EH (cell line): ENCODE measurements around the gene CTSF.
"Not testable (repeated sequence)": the region's sequence is repeated elsewhere in the genome, so short reads cannot be mapped to it uniquely, and the experiment has no call there.

Source experiments
- DNase-seq: peaks from one replicate; pipeline ENCODE4 v3.0.0-alpha.2; 2015; ENCODE audit warnings: low read depth

The CTSF gene

GRCh38 chr11:66559142-66559865 lies 9.1 kb downstream of the CTSF start:
- peak; percentile 33 for DNase-seq

GRCh38 chr11:66557733-66558326 lies 10.6 kb downstream of the CTSF start:
- DNase-seq, result no peak

GRCh38 chr11:66556086-66556485 lies 12.3 kb downstream of the CTSF start:
- DNase-seq, result no peak

- no peak for DNase-seq
These were observed 13.0 kb downstream of the CTSF start for GRCh38 chr11:66555416-66555815.

GRCh38 chr11:66554602-66555001 lies 13.8 kb downstream of the CTSF start:
- DNase-seq, result no peak

- no peak for DNase-seq
These were observed 17.5 kb downstream of the CTSF start for GRCh38 chr11:66550887-66551286.

- DNase-seq, result no peak
These were observed 18.7 kb downstream of the CTSF start for GRCh38 chr11:66549696-66550095.

GRCh38 chr11:66548774-66549630 lies 19.4 kb downstream of the CTSF start:
- no peak for DNase-seq

GRCh38 chr11:66548041-66548440 lies 20.4 kb downstream of the CTSF start:
- no peak for DNase-seq

- no peak for DNase-seq
These were observed 20.8 kb downstream of the CTSF start for GRCh38 chr11:66547662-66548009.

- no peak for DNase-seq
These were observed 21.3 kb downstream of the CTSF start for GRCh38 chr11:66546966-66547661.

GRCh38 chr11:66546368-66546965 lies 21.9 kb downstream of the CTSF start, which contains the start of gene ACTN3:
TSS of gene ACTN3 (plus strand) at chr11:66546903. CDS start at chr11:66546938, 35 bp downstream.
- peak; percentile 63 for DNase-seq

- DNase-seq, result peak; percentile 98
These were observed 22.6 kb downstream of the CTSF start, which contains the start of gene ZDHHC24 for GRCh38 chr11:66545701-66546367. TSS of gene ZDHHC24 (minus strand) at chr11:66546048. CDS start at chr11:66546003, 45 bp downstream.

- not testable (repeated sequence) for DNase-seq
These were observed 23.5 kb downstream of the CTSF start for GRCh38 chr11:66544952-66545351.

- peak; percentile 57 for DNase-seq
These were observed 24.9 kb downstream of the CTSF start for GRCh38 chr11:66543263-66544107.

- DNase-seq, result peak; percentile 42
These were observed 26.0 kb downstream of the CTSF start for GRCh38 chr11:66542362-66542761.

- no peak for DNase-seq
These were observed 26.5 kb downstream of the CTSF start for GRCh38 chr11:66541892-66542291.

- DNase-seq, result not testable (repeated sequence)
These were observed 27.8 kb downstream of the CTSF start for GRCh38 chr11:66540598-66540997.

- no peak for DNase-seq
These were observed 28.6 kb downstream of the CTSF start for GRCh38 chr11:66539870-66540213.

- DNase-seq, result no peak
These were observed 29.1 kb downstream of the CTSF start for GRCh38 chr11:66539170-66539869.
